Adrenal gland (tissue), 12 donors: ENCODE data around the gene FRMD1. TPM values are rescaled to one million over a fixed set of nuclear protein-coding genes. Genes with fewer than 3 reads are reported as not detected.

Experiments
- DNase-seq, 7 donors: peaks; one replicate each; pipeline ENCODE4 v3.0.0-alpha.2; 2019 to 2020
- H3K27ac ChIP-seq, 5 donors: fragments of 200-600 bp; sonication (generic) in 4 of 5; 1 replicate in 3 of 5; 2 replicates in 2 of 5; pipeline versions ENCODE4 v1.5.1 to v1.8.0; 2016 to 2020; ENCODE audit warnings: mild to moderate bottlenecking in 1 of 5
- H3K27me3 ChIP-seq: fragments of 200-600 bp; 2 replicates; pipeline ENCODE4 v1.8.0; 2021
- H3K36me3 ChIP-seq, 2 donors: fragments of 200-600 bp; replicated peaks in 1 of 2; 1 replicate in 1 of 2; 2 replicates in 1 of 2; pipeline versions ENCODE4 v1.5.1 to v1.8.0; 2018 to 2022
- H3K4me1 ChIP-seq, 2 donors: fragments of 200-600 bp; replicated peaks in 1 of 2; 1 replicate in 1 of 2; 2 replicates in 1 of 2; pipeline versions ENCODE4 v1.5.1 to v1.8.0; 2018 to 2021
- H3K4me3 ChIP-seq, 4 donors: fragments of 200-600 bp; sonication (generic) in 3 of 4; one replicate each; pipeline ENCODE4 v1.5.1; 2016 to 2018
- H3K9me3 ChIP-seq, 3 donors: fragments of 200-600 bp; sonication (generic) in 1 of 3; replicated peaks in 1 of 3; 1 replicate in 2 of 3; 2 replicates in 1 of 3; pipeline versions ENCODE4 v1.5.1 to v1.8.0; 2016 to 2021
- POLR2A ChIP-seq, 2 donors: fragments of 450-650 bp; IDR thresholded peaks; one replicate each; pipeline ENCODE4 v1.6.1; 2017; ENCODE audit warnings: antibody characterized with exemption in 2 of 2, mild to moderate bottlenecking in 2 of 2, moderate library complexity in 1 of 2
- WGBS, 4 donors: extraction: QIAGEN DNeasy Blood & Tissue Kit in 2 of 4; methylation state at CpG; one replicate each; pipeline versions ENCODE4 v1.1.5 to v1.1.7; 2013 to 2017; 5-methylcytosine and 5-hydroxymethylcytosine counted together
- intact Hi-C, 2 donors: fragments of 100-400 bp; cut with DNase I; formaldehyde crosslinking; loops; one replicate each; pipeline versions ENCODE4 v1.14.1 to v1.15.0; 2022 to 2023
- polyA plus RNA-seq, 3 donors: library from polyadenylated mRNA; stranded (reverse); fragments of 200-250 nt in 2 of 3; fragments of 350-450 nt in 1 of 3; fragmentation: Illumina TruSeq in 1 of 3; extraction: RNeasy Lipid Tissue Mini Kit (QIAGEN cat#74804) in 1 of 3; gene quantifications; one replicate each; pipeline ENCODE4 v1.2.3, GENCODE V29; 2013 to 2014
- total RNA-seq, 9 donors: library from RNA; depleted of rRNA in 4 of 9; stranded (reverse); fragments of >200 nt in 4 of 9; fragments of 120-200 nt in 1 of 9; fragmentation: NEBNext Ultra II Directional in 1 of 9; extraction: Animal tissue kit (Norgen Biotek cat#: 25700) in 1 of 9; gene quantifications; one replicate each; pipeline versions ENCODE4 v1.1.0 to v1.2.4, GENCODE V29; 2013 to 2023
- TF ChIP-seq, protein P1 (sequence below), 6 experiments: fragments of 450-650 bp in 4 of 6; fragments of 200-600 bp in 2 of 6; sonication (generic) in 1 of 6; IDR thresholded peaks; 1 replicate in 5 of 6; 2 replicates in 1 of 6; pipeline versions ENCODE4 v1.5.1 to v1.8.0; 2016 to 2021; ENCODE audit warnings: antibody characterized with exemption in 6 of 6, mild to moderate bottlenecking in 2 of 6, moderate library complexity in 1 of 6
- donor health status: healthy with polysubstance abuse.
- donor health status: Bipolar disorder and iron deficiency.
- donor health status: DM: yes; HTN: yes; CAD: no.
- donor health status: DM: no; HTN: no; CAD: no.
- donor health status: DM: no; HTN: no; CAD: no.
- donor health status: DM: yes; HTN: yes; CAD: no.

The FRMD1 gene
- total and polyA plus RNA-seq, 12 donors, result under 0.01 to 0.32 (median 0.14) TPM; not detected in 7

GRCh38 chr6:168122521-168122920 lies 43.5 kb upstream of the FRMD1 start:
- H3K4me3 ChIP-seq, result no peak overlapping the region
- intact Hi-C loops, result no loop called here
- no peaks in the 10 kb centered on the region for H3K27me3 ChIP-seq
- no peaks in the 10 kb centered on the region for H3K4me1 ChIP-seq
- TF ChIP-seq POLR2A (IDR thresholded peaks at IDR 0.05), result no peak
- TF ChIP-seq, protein P1, sequence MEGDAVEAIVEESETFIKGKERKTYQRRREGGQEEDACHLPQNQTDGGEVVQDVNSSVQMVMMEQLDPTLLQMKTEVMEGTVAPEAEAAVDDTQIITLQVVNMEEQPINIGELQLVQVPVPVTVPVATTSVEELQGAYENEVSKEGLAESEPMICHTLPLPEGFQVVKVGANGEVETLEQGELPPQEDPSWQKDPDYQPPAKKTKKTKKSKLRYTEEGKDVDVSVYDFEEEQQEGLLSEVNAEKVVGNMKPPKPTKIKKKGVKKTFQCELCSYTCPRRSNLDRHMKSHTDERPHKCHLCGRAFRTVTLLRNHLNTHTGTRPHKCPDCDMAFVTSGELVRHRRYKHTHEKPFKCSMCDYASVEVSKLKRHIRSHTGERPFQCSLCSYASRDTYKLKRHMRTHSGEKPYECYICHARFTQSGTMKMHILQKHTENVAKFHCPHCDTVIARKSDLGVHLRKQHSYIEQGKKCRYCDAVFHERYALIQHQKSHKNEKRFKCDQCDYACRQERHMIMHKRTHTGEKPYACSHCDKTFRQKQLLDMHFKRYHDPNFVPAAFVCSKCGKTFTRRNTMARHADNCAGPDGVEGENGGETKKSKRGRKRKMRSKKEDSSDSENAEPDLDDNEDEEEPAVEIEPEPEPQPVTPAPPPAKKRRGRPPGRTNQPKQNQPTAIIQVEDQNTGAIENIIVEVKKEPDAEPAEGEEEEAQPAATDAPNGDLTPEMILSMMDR (IDR thresholded peaks at IDR 0.05), result no peak
- no peaks in the 10 kb centered on the region for H3K9me3 ChIP-seq
- H3K27ac ChIP-seq, result no peak overlapping the region
- WGBS, 4 donors, result 77 to 86% (median 80%) methylated on average over 8 to 9 of the region's 9 CpGs
- peak in 2 of 7 donors; percentile 1 to 34 for DNase-seq
- no peaks in the 10 kb centered on the region for H3K36me3 ChIP-seq

DNA sequence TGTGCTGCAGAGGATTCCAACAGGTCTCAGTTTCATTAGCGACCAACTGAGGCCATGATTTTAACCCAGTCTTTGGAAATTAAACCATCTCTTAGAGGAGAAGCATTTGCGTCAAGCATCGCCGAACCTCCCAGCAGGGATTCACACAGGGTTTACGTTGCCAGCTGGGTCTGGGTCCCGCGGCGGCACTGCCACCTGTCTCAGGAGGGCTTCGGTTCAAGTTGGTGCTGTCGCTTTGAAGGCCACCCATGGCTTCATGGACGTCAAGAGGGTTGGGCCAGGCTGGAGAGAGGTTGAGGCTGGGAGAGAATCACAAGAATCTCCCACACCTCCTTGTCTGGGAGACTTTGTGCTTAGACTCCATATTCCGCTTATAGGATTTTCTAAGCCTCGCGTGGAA lies 43.0 kb upstream of the FRMD1 start:
- Histone ChIP-seq H3K27ac (no peak overlapping the region), H3K4me1 (no peaks in the 10 kb centered on the region), H3K4me3 (no peak overlapping the region), H3K27me3 (no peaks in the 10 kb centered on the region), H3K36me3 (no peaks in the 10 kb centered on the region), H3K9me3 (no peaks in the 10 kb centered on the region)
- intact Hi-C loops, result no loop called here
- 62 to 94% (median 87%) methylated on average over 3 to 14 of the region's 14 CpGs for WGBS, 4 donors
- DNase-seq, result peak in 2 of 7 donors; percentile 3 to 34
- TF ChIP-seq POLR2A (IDR thresholded peaks at IDR 0.05), result no peak
- TF ChIP-seq, protein P1 (IDR thresholded peaks at IDR 0.05), result no peak

- Histone ChIP-seq H3K27me3 (no peaks in the 10 kb centered on the region), H3K36me3 (no peaks in the 10 kb centered on the region), H3K9me3 (no peaks in the 10 kb centered on the region), H3K4me1 (no peaks in the 10 kb centered on the region), H3K4me3 (no peak overlapping the region), H3K27ac (no peak overlapping the region)
- WGBS, 4 donors, result 83 to 93% (median 90%) methylated on average over 6 to 8 of the region's 8 CpGs
- intact Hi-C loops, result no loop called here
- TF ChIP-seq, protein P1 (IDR thresholded peaks at IDR 0.05), result no peak
- TF ChIP-seq POLR2A (IDR thresholded peaks at IDR 0.05), result no peak
- DNase-seq, result peak in 1 of 7 donors; percentile 2
Observed at GRCh38 chr6:168121303-168121665, 42.3 kb upstream of the FRMD1 start.

DNA sequence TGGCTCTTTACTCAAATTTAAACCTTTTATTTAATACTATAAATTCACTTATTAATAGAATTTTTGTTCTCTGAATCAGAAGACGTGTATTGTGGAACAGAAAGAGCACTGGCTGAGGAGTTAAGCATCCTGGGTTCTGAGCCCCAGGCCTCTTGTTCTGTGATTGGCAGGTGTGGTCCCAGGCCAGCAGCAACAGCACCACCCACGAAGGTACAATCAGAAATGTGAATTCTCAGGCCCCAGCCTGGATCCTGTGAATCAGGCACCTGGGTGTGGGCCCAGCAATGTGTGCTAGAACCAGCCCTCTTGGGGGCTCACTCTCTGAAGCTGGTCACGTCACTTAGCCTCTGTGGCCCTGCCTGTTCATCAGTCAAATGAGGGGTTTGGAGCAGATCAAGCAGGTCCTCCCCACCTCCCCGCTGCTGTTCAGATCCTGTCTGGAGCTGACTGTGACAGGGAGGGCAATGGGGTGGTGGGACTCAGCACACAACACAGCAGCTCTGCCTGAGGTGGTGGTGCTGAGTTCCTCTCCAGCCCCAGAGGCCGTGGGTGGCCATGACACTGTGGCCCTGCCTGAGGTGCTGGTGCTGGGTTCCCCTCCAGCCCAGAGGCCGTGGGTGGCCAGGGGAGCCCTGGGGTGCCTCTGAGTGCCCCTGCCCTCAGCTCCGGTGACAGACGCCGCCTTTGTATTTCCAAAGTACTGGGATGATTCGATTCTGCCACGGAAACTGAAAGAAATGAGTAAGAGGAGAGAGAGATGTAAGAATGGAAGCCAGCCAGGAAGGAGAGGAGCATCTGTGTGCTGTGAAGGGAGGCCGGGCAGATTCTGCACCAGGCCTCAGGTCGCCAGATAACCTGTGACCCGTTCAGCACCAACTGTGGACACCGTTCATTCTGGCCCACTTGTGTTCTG lies 41.6 kb upstream of the FRMD1 start:
- DNase-seq, result peak in 2 of 7 donors; percentile 1 to 27
- Histone ChIP-seq H3K36me3 (no peaks in the 10 kb centered on the region), H3K4me3 (no peak overlapping the region), H3K27me3 (no peaks in the 10 kb centered on the region), H3K4me1 (no peaks in the 10 kb centered on the region), H3K27ac (no peak overlapping the region), H3K9me3 (no peaks in the 10 kb centered on the region)
- TF ChIP-seq, protein P1 (IDR thresholded peaks at IDR 0.05), result no peak
- no peak for TF ChIP-seq POLR2A (IDR thresholded peaks at IDR 0.05)
- intact Hi-C loops, result no loop called here
- WGBS, 4 donors, result 77 to 81% (median 79%) methylated on average over 12 to 15 of the region's 15 CpGs
